Mesenchymal stem cell (in vitro differentiated cells and primary cell): Measurements from ENCODE around the gene ELMO3.

Experiments used
- DNase-seq: peaks from one replicate; pipeline ENCODE4 v3.0.0-alpha.2; 2013
- H2AFZ ChIP-seq: one replicate; pipeline ENCODE4 v1.6.1; 2013; ENCODE audit warnings: low read depth, mild to moderate bottlenecking, control low read depth, inconsistent platforms, low read length, moderate library complexity
- H2AK5ac ChIP-seq: 2 replicates; pipeline ENCODE4 v1.6.1; 2013; ENCODE audit warnings: low read length, moderate library complexity, mild to moderate bottlenecking, inconsistent platforms; ENCODE audit not compliant: severe bottlenecking
- H2BK120ac ChIP-seq: one replicate; pipeline ENCODE4 v1.6.1; 2013; ENCODE audit warnings: low read depth, mild to moderate bottlenecking, inconsistent platforms, low read length, moderate library complexity
- H2BK12ac ChIP-seq, 2 experiments: one replicate each; pipeline ENCODE4 v1.6.1; 2013; ENCODE audit warnings: inconsistent platforms in 2 of 2, low read length in 2 of 2, mild to moderate bottlenecking in 2 of 2, moderate library complexity in 2 of 2, control low read depth in 1 of 2
- H2BK15ac ChIP-seq: one replicate; pipeline ENCODE4 v1.6.1; 2013; ENCODE audit warnings: mild to moderate bottlenecking, low read depth, inconsistent platforms; ENCODE audit not compliant: poor library complexity, severe bottlenecking
- H2BK5ac ChIP-seq: 2 replicates; pipeline ENCODE4 v1.6.1; 2013; ENCODE audit warnings: low read depth, mild to moderate bottlenecking, low read length, control low read depth, inconsistent platforms; ENCODE audit not compliant: poor library complexity, severe bottlenecking
- H3K14ac ChIP-seq, 2 experiments: one replicate each; pipeline ENCODE4 v1.6.1; 2013; ENCODE audit warnings: inconsistent platforms in 2 of 2, low read length in 2 of 2, control low read depth in 1 of 2, mild to moderate bottlenecking in 1 of 2, moderate library complexity in 1 of 2
- H3K18ac ChIP-seq, 2 experiments: one replicate each; pipeline ENCODE4 v1.6.1; 2013; ENCODE audit warnings: inconsistent platforms in 2 of 2, low read length in 2 of 2, control low read depth in 1 of 2, low read depth in 1 of 2, mild to moderate bottlenecking in 1 of 2
- H3K23ac ChIP-seq, 2 experiments: one replicate each; pipeline ENCODE4 v1.6.1; 2013; ENCODE audit warnings: inconsistent platforms in 2 of 2, low read length in 2 of 2, mild to moderate bottlenecking in 2 of 2, moderate library complexity in 2 of 2, control low read depth in 1 of 2
- H3K27ac ChIP-seq: 2 replicates; pipeline ENCODE4 v1.5.1; 2013; ENCODE audit warnings: mild to moderate bottlenecking, moderate library complexity, low read length, control low read depth, inconsistent platforms; ENCODE audit not compliant: poor library complexity, severe bottlenecking
- H3K27me3 ChIP-seq, 2 experiments: 2 replicates each; pipeline versions ENCODE4 v1.6.1 to v1.7.0; 2013; ENCODE audit warnings: low read length in 2 of 2, mild to moderate bottlenecking in 2 of 2, moderate library complexity in 2 of 2, control low read depth in 1 of 2, inconsistent platforms in 1 of 2; ENCODE audit not compliant: control insufficient read depth in 1 of 2, insufficient read depth in 1 of 2
- H3K36me3 ChIP-seq, 2 experiments: 2 replicates each; pipeline versions ENCODE4 v1.6.1 to v1.7.0; 2013; ENCODE audit warnings: low read length in 2 of 2, control low read depth in 1 of 2, inconsistent platforms in 1 of 2, low read depth in 1 of 2, mild to moderate bottlenecking in 1 of 2; ENCODE audit not compliant: insufficient read depth in 2 of 2, control insufficient read depth in 1 of 2
- H3K4ac ChIP-seq, 2 experiments: one replicate each; pipeline ENCODE4 v1.6.1; 2013; ENCODE audit warnings: inconsistent platforms in 2 of 2, low read length in 2 of 2, mild to moderate bottlenecking in 2 of 2, moderate library complexity in 2 of 2, control low read depth in 1 of 2, low read depth in 1 of 2
- H3K4me1 ChIP-seq: 2 replicates; pipeline ENCODE4 v1.6.1; 2013; ENCODE audit warnings: low read depth, low read length, control low read depth; ENCODE audit not compliant: control insufficient read depth, insufficient read depth
- H3K4me2 ChIP-seq: 2 replicates; pipeline ENCODE4 v1.6.1; 2013; ENCODE audit warnings: low read length, mild to moderate bottlenecking, inconsistent platforms; ENCODE audit not compliant: poor library complexity, severe bottlenecking
- H3K4me3 ChIP-seq, 2 experiments: 2 replicates each; pipeline versions ENCODE4 v1.5.1 to v1.7.0; 2013; ENCODE audit warnings: low read length in 2 of 2, mild to moderate bottlenecking in 2 of 2, control low read depth in 1 of 2, low read depth in 1 of 2; ENCODE audit not compliant: insufficient read depth in 1 of 2
- H3K79me1 ChIP-seq: replicated peaks from 2 replicates; pipeline ENCODE4 v1.6.1; 2013; ENCODE audit warnings: mild to moderate bottlenecking, control low read depth, low read length, inconsistent platforms; ENCODE audit not compliant: poor library complexity, severe bottlenecking
- H3K9ac ChIP-seq: 2 replicates; pipeline ENCODE4 v1.7.0; 2013; ENCODE audit warnings: mild to moderate bottlenecking, low read length, moderate library complexity
- H3K9me3 ChIP-seq: 2 replicates; pipeline ENCODE4 v1.7.0; 2013; ENCODE audit warnings: mild to moderate bottlenecking, low read length; ENCODE audit not compliant: control insufficient read depth
- H4K8ac ChIP-seq: one replicate; pipeline ENCODE4 v1.6.1; 2013; ENCODE audit warnings: inconsistent platforms, mild to moderate bottlenecking, low read length, moderate library complexity
- H4K91ac ChIP-seq: one replicate; pipeline ENCODE4 v1.6.1; 2013; ENCODE audit warnings: mild to moderate bottlenecking, low read length, inconsistent platforms
- WGBS: methylation state at CpG from one replicate; pipeline ENCODE4 v1.1.7; 2013; ENCODE audit warnings: mixed read lengths; 5-methylcytosine and 5-hydroxymethylcytosine counted together

Gene ELMO3

DNA sequence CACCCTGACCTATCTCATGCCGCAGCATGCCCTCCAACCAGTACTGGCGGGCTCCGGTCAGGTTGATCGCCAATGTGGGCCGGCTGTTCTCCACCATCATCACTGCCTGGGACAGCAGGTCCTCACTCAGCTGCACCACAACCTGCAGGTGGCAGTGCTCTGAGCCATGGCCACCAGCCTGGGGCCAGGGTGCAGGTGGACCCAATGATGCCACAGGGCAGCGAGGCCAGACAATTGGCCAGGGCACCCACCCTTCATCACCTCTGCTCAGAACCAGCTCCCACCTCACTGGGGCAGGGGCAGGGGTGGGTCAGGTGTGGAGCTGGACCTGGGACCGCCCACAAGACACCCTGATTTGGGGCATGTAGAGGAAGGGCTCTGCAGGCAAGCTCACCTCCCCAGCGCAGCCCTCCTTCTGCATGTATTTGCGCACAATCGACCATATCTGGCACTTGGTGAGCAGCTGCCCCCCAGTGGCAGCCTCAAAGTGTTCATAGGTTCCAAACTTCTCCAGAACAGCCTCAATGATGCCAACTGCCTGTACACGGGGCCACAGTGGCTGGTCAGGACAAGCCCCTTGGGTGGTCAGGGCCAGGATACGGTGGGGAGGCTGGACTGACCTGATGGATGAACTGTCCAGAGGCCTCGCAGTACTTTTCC, 19.4 kb upstream of the ELMO3 start:
- Histone ChIP-seq H2BK15ac (no peak overlapping the region), H3K4me3 (no peak overlapping the region)
- 94% methylated on average over 12 of the region's 13 CpGs for WGBS

GRCh38 chr16:67180166-67180565, 18.8 kb upstream of the ELMO3 start:
- Histone ChIP-seq H3K23ac (no peak overlapping the region), H3K9me3 (no peaks in the 10 kb centered on the region), H3K14ac (no peak overlapping the region), H2AFZ (no peak overlapping the region), H2BK5ac (no peak overlapping the region), H3K4me3 (no peak overlapping the region), H3K27ac (no peak overlapping the region), H3K4ac (no peak overlapping the region), H3K79me1 (peaks cover 27% of the 10 kb centered on the region), H3K27me3 (no peaks in the 10 kb centered on the region), H3K18ac (no peak overlapping the region), H3K9ac (no peak overlapping the region), H2BK15ac (no peak overlapping the region), H3K4me1 (peaks cover 27% of the 10 kb centered on the region), H2BK120ac (no peak overlapping the region), H4K91ac (no peak overlapping the region), H3K4me2 (no peak overlapping the region), H2AK5ac (no peak overlapping the region), H4K8ac (no peak overlapping the region), H2BK12ac (no peak overlapping the region), H3K36me3 (peaks cover 0 to 28% of the 10 kb centered on the region in 2 experiments)
- no peak for DNase-seq
- 94% methylated on average over 16 of the region's 16 CpGs for WGBS

More for the DNA sequence above, 19.4 kb upstream of the ELMO3 start:
- Histone ChIP-seq H3K79me1 (peaks cover 27% of the 10 kb centered on the region), H4K8ac (no peak overlapping the region), H2AFZ (no peak overlapping the region), H3K23ac (no peak overlapping the region), H3K27me3 (no peaks in the 10 kb centered on the region), H3K4ac (no peak overlapping the region), H2BK12ac (peak overlapping the region in 1 of 2 experiments; percentile 33), H3K9ac (no peak overlapping the region), H2BK120ac (no peak overlapping the region), H3K9me3 (no peaks in the 10 kb centered on the region), H3K27ac (no peak overlapping the region), H4K91ac (no peak overlapping the region), H3K36me3 (peaks cover 0 to 34% of the 10 kb centered on the region in 2 experiments), H3K4me1 (peaks cover 25% of the 10 kb centered on the region), H3K18ac (no peak overlapping the region), H2AK5ac (no peak overlapping the region), H3K14ac (peak overlapping the region in 1 of 2 experiments; percentile 26), H2BK5ac (no peak overlapping the region), H3K4me2 (no peak overlapping the region)
- no peak for DNase-seq

DNA sequence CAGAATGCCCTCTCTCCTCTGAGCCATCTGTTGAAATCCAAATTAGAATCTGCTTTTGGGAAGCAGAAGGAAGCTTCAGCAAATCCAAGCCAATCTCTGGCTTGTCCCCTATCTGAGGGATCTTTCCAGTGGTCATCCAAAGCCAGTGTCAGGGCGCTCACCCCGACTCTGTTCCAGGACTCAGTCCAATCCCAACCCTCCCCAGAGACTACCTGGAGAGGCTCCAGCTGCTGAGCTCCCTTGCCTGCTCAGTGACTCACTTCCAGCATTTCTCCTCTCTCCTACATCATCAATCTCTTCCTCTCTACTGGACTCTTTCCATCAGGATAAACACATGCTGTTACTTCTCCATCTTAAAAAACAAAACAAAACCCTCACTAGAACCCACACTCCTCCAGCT, 17.6 kb upstream of the ELMO3 start:
- Histone ChIP-seq H2AK5ac (no peak overlapping the region), H3K27me3 (no peaks in the 10 kb centered on the region), H2AFZ (no peak overlapping the region), H4K8ac (no peak overlapping the region), H2BK5ac (no peak overlapping the region), H3K9me3 (no peaks in the 10 kb centered on the region), H3K4ac (no peak overlapping the region), H3K36me3 (peaks cover 0 to 21% of the 10 kb centered on the region in 2 experiments), H3K79me1 (peaks cover 27% of the 10 kb centered on the region), H2BK12ac (no peak overlapping the region), H3K18ac (peak overlapping the region in 1 of 2 experiments; percentile 74), H2BK15ac (no peak overlapping the region), H2BK120ac (no peak overlapping the region), H4K91ac (no peak overlapping the region), H3K4me1 (peaks cover 32% of the 10 kb centered on the region), H3K9ac (peak overlapping the region; percentile 43), H3K4me3 (peak overlapping the region in 1 of 2 experiments; percentile 63), H3K27ac (no peak overlapping the region), H3K23ac (peak overlapping the region in 1 of 2 experiments; percentile 23), H3K4me2 (no peak overlapping the region), H3K14ac (no peak overlapping the region)
- peak; percentile 85 for DNase-seq
- WGBS, result 44% methylated on average over 2 of the region's 2 CpGs

GRCh38 chr16:67182288-67182687, 16.6 kb upstream of the ELMO3 start:
- 88% methylated on average over 2 of the region's 2 CpGs for WGBS
- no peak overlapping the region for H2BK12ac ChIP-seq

More at GRCh38 chr16:67182288-67182687, 16.6 kb upstream of the ELMO3 start:
- Histone ChIP-seq H3K14ac (no peak overlapping the region), H2AFZ (no peak overlapping the region), H3K18ac (no peak overlapping the region), H4K8ac (no peak overlapping the region), H3K23ac (no peak overlapping the region), H3K9me3 (no peaks in the 10 kb centered on the region), H3K79me1 (peaks cover 27% of the 10 kb centered on the region), H3K9ac (peak overlapping the region; percentile 89), H2AK5ac (no peak overlapping the region), H3K36me3 (peaks cover 0 to 15% of the 10 kb centered on the region in 2 experiments), H3K27ac (no peak overlapping the region), H2BK5ac (no peak overlapping the region), H2BK120ac (no peak overlapping the region), H3K4me1 (peaks cover 41% of the 10 kb centered on the region), H2BK15ac (no peak overlapping the region), H3K27me3 (no peaks in the 10 kb centered on the region), H4K91ac (no peak overlapping the region), H3K4ac (no peak overlapping the region), H3K4me2 (no peak overlapping the region), H3K4me3 (peak overlapping the region in 1 of 2 experiments; percentile 82)
- peak; percentile 44 for DNase-seq
